Measurements from ENCODE around the gene PDGFC. TPM values are rescaled to one million over a fixed set of nuclear protein-coding genes. Genes with fewer than 3 reads are reported as not detected.

Gene PDGFC
- total RNA-seq, 2 donors from 2014 or later: 3.9 to 8.3 TPM

DNA sequence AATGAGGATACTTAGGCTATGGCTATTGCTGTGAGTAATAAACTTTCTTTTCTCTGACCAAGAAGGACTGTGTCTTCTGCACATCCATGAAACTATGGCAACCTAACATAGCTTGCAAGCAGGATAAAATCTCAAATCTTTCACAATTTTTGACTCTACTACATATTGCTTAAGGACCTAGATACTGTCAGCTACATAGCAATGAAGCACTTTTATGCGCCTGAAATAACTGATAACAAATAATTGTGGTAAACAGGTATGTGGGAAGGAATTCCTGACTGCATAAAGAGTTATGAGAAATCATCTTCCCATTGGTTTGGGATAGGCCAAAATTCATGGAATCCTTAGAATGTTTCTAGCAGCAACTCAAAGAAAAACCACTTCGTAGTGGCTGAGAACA is 41.2 kb upstream of the PDGFC start:
- intact Hi-C loops (cut with DNase I): no loop called here
- Histone ChIP-seq H3K9ac (ENCODE audit: low read depth in 2 of 2, low read length in 2 of 2) (no peak overlapping the region), H3K27me3 (no peaks in the 10 kb centered on the region), H3K4me3 (no peak overlapping the region), H3K4me1 (no peaks in the 10 kb centered on the region), H3K36me3 (no peaks in the 10 kb centered on the region), H3K9me3 (no peaks in the 10 kb centered on the region), H3K27ac (no peak overlapping the region)
- TF ChIP-seq, protein P1, sequence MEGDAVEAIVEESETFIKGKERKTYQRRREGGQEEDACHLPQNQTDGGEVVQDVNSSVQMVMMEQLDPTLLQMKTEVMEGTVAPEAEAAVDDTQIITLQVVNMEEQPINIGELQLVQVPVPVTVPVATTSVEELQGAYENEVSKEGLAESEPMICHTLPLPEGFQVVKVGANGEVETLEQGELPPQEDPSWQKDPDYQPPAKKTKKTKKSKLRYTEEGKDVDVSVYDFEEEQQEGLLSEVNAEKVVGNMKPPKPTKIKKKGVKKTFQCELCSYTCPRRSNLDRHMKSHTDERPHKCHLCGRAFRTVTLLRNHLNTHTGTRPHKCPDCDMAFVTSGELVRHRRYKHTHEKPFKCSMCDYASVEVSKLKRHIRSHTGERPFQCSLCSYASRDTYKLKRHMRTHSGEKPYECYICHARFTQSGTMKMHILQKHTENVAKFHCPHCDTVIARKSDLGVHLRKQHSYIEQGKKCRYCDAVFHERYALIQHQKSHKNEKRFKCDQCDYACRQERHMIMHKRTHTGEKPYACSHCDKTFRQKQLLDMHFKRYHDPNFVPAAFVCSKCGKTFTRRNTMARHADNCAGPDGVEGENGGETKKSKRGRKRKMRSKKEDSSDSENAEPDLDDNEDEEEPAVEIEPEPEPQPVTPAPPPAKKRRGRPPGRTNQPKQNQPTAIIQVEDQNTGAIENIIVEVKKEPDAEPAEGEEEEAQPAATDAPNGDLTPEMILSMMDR (IDR thresholded peaks at IDR 0.05): no peak
- DNase-seq: no peak

DNA sequence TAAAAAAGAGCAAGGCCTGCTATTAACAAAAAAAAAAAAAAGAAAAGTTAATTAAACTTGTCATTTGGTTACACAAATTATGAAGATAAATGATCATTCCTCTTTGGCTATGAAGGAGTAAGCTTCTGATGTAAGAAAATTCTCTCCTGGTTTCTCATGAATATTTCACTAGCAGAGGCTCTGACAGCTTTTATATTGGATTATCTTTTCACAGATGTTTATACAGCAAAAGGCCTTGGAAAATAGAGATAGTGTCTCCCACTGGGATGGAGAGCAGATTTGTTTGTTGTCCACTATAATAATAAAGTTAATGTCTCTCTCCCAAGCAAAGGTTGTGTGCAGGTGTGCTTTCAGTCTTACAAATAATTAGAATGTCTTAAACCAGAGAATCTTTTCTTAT is 40.7 kb upstream of the PDGFC start:
- TF ChIP-seq, protein P1 (IDR thresholded peaks at IDR 0.05): no peak
- intact Hi-C loops (cut with DNase I): no loop called here
- Histone ChIP-seq H3K36me3 (no peaks in the 10 kb centered on the region), H3K9ac (ENCODE audit: low read depth in 2 of 2, low read length in 2 of 2) (no peak overlapping the region), H3K27me3 (no peaks in the 10 kb centered on the region), H3K27ac (no peak overlapping the region), H3K4me1 (no peaks in the 10 kb centered on the region), H3K9me3 (no peaks in the 10 kb centered on the region), H3K4me3 (no peak overlapping the region)
- no peak for DNase-seq

- DNase-seq: no peak
- no peaks in the 10 kb centered on the region for H3K4me1 ChIP-seq
- H3K9me3 ChIP-seq: no peaks in the 10 kb centered on the region
- H3K4me3 ChIP-seq: no peak overlapping the region
- intact Hi-C loops (cut with DNase I): no loop called here
- H3K27ac ChIP-seq: no peak overlapping the region
- no peaks in the 10 kb centered on the region for H3K36me3 ChIP-seq
- TF ChIP-seq, protein P1 (IDR thresholded peaks at IDR 0.05): no peak
- H3K27me3 ChIP-seq: no peaks in the 10 kb centered on the region
- no peak overlapping the region for H3K9ac ChIP-seq (ENCODE audit: low read depth in 2 of 2, low read length in 2 of 2)
Observed at GRCh38 chr4:157010630-157011029, 39.0 kb upstream of the PDGFC start.

- H3K4me3 ChIP-seq: no peak overlapping the region
Observed at GRCh38 chr4:157005831-157006230, 34.2 kb upstream of the PDGFC start.

GRCh38 chr4:157005193-157005592 is 33.6 kb upstream of the PDGFC start:
- no peak for DNase-seq
- Histone ChIP-seq H3K9me3 (no peaks in the 10 kb centered on the region), H3K27me3 (no peaks in the 10 kb centered on the region), H3K27ac (no peak overlapping the region), H3K4me3 (no peak overlapping the region), H3K9ac (ENCODE audit: low read depth in 2 of 2, low read length in 2 of 2) (no peak overlapping the region), H3K36me3 (no peaks in the 10 kb centered on the region), H3K4me1 (no peaks in the 10 kb centered on the region)
- intact Hi-C loops (cut with DNase I): no loop called here
- TF ChIP-seq, protein P1 (IDR thresholded peaks at IDR 0.05): no peak

More at GRCh38 chr4:157005831-157006230, 34.2 kb upstream of the PDGFC start:
- Histone ChIP-seq H3K27ac (no peak overlapping the region), H3K4me1 (no peaks in the 10 kb centered on the region), H3K27me3 (no peaks in the 10 kb centered on the region), H3K9ac (ENCODE audit: low read depth in 2 of 2, low read length in 2 of 2) (no peak overlapping the region), H3K36me3 (no peaks in the 10 kb centered on the region), H3K9me3 (no peaks in the 10 kb centered on the region)
- TF ChIP-seq, protein P1 (IDR thresholded peaks at IDR 0.05): no peak
- intact Hi-C loops (cut with DNase I): no loop called here
- DNase-seq: no peak

Data from colonic mucosa (tissue), 4 donors.